Measurements from ENCODE around the gene NRL.

NRL gene

DNA sequence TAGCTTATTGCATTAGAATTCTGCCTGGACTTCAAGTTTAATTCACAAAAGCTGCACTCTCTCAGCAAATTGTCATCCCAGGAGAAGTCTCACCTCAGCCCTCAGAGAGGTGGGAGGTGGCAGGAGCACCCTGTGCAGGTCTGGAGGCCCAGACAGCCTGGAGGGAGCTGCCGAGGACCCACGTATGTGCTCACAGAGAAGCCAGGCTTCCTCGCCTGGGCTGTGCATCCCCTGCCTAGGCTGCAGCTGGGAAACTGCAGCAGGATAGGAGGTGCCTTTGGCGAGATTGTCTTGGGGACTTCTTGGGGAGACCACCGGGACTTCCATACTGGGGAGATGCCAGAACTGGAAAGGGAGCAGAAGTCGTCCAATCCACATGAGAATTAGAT, 34.6 kb downstream of the NRL start:
- H3K4me1 ChIP-seq = peaks cover 32% of the 10 kb centered on the region
- no peak overlapping the region for H3K4me2 ChIP-seq (ENCODE audit: low read length)
- TF ChIP-seq, protein P1, sequence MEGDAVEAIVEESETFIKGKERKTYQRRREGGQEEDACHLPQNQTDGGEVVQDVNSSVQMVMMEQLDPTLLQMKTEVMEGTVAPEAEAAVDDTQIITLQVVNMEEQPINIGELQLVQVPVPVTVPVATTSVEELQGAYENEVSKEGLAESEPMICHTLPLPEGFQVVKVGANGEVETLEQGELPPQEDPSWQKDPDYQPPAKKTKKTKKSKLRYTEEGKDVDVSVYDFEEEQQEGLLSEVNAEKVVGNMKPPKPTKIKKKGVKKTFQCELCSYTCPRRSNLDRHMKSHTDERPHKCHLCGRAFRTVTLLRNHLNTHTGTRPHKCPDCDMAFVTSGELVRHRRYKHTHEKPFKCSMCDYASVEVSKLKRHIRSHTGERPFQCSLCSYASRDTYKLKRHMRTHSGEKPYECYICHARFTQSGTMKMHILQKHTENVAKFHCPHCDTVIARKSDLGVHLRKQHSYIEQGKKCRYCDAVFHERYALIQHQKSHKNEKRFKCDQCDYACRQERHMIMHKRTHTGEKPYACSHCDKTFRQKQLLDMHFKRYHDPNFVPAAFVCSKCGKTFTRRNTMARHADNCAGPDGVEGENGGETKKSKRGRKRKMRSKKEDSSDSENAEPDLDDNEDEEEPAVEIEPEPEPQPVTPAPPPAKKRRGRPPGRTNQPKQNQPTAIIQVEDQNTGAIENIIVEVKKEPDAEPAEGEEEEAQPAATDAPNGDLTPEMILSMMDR (IDR thresholded peaks at IDR 0.05) = no peak
- H3K36me3 ChIP-seq (ENCODE audit: control insufficient read depth, insufficient read depth, low read length) = no peaks in the 10 kb centered on the region
- H3K9ac ChIP-seq = no peak overlapping the region
- no peak overlapping the region for H3K4me3 ChIP-seq (ENCODE audit: low read depth, low read length)
- H3K79me2 ChIP-seq = no peaks in the 10 kb centered on the region
- H2AFZ ChIP-seq = peak overlapping the region; percentile 31
- H3K9me3 ChIP-seq (ENCODE audit: control insufficient read depth, low read length) = no peaks in the 10 kb centered on the region
- H3K27ac ChIP-seq = peak overlapping the region; percentile 97
- no peaks in the 10 kb centered on the region for H3K27me3 ChIP-seq (ENCODE audit: control insufficient read depth, insufficient read depth, low read length)

DNA sequence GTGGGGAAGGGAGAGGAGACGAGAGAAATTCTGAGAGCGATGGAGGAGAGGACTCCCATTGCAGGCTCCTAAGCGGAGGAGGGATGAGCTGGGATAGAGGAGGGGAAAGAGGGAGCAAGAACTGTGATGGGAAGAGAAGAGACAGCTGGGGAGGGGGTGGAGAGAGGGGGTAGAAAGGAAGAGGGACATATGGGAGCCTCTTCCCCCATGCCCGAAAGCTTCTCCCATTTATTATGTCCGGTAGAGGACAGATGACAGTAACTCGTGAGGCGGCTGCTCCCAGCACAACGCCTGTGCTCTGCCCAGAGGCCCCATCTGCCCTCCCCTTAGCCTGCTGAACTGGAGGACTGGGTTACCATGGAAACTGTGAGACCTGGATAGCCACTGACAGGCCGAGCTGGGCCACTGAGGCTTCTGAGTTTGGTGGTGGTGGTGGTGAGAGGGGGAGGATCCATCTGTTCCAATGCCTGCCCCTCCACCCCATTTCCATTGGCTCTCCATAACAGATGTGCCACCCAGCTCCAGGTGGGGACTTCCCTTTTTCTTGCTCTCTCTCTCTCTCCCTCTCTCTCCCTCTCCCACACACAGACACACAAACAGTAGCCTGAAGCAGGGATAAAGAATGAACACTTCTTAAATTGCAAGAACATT, 35.1 kb downstream of the NRL start:
- H3K27me3 ChIP-seq (ENCODE audit: control insufficient read depth, insufficient read depth, low read length) = no peaks in the 10 kb centered on the region
- peak overlapping the region; percentile 31 for H2AFZ ChIP-seq
- H3K4me2 ChIP-seq (ENCODE audit: low read length) = no peak overlapping the region
- peak overlapping the region; percentile 97 for H3K27ac ChIP-seq
- H3K79me2 ChIP-seq = no peaks in the 10 kb centered on the region
- peaks cover 34% of the 10 kb centered on the region for H3K4me1 ChIP-seq
- no peaks in the 10 kb centered on the region for H3K9me3 ChIP-seq (ENCODE audit: control insufficient read depth, low read length)
- no peaks in the 10 kb centered on the region for H3K36me3 ChIP-seq (ENCODE audit: control insufficient read depth, insufficient read depth, low read length)
- no peak overlapping the region for H3K9ac ChIP-seq
- no peak overlapping the region for H3K4me3 ChIP-seq (ENCODE audit: low read depth, low read length)
- TF ChIP-seq, protein P1 (IDR thresholded peaks at IDR 0.05) = no peak

DNA sequence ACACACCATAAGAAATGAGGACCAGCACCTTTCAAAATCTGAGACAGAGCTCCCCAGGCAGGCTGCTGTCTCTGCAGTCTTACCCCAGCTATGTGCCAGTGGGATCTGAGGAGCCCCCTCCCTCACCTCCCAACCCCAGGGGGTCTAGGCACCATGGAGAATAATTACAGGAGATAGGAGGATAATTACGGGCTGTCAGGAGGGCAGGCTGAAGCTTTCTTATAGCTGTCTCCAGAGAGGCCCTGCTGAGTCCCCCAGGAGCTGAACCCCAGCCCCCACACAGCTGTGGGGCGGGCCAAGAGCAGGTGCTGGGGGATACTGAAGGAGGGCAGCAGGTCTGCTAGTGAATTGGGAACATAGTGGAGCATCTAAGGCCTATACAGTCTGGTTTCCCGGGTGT, 36.6 kb downstream of the NRL start:
- Histone ChIP-seq H3K4me1 (peaks cover 43% of the 10 kb centered on the region), H3K36me3 (ENCODE audit: control insufficient read depth, insufficient read depth, low read length) (no peaks in the 10 kb centered on the region), H3K9ac (no peak overlapping the region), H3K4me2 (ENCODE audit: low read length) (no peak overlapping the region), H3K79me2 (no peaks in the 10 kb centered on the region), H3K9me3 (ENCODE audit: control insufficient read depth, low read length) (no peaks in the 10 kb centered on the region), H2AFZ (no peak overlapping the region), H3K27me3 (ENCODE audit: control insufficient read depth, insufficient read depth, low read length) (no peaks in the 10 kb centered on the region), H3K4me3 (ENCODE audit: low read depth, low read length) (no peak overlapping the region), H3K27ac (no peak overlapping the region)
- TF ChIP-seq, protein P1 (IDR thresholded peaks at IDR 0.05) = no peak

DNA sequence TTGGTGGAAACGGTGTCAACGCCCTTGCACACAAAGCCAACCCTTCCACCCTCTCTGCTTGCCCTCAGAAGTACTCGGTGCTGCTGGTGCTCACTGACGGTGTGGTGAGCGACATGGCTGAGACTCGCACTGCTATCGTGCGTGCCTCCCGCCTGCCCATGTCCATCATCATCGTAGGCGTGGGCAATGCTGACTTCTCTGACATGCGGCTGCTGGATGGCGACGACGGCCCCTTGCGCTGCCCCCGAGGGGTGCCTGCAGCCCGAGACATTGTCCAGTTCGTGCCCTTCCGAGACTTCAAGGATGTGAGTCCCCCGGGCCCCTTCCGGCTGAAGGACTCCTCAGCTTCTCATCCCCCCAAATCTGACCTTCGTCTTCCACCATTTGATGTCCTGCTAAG, 37.7 kb downstream of the NRL start:
- TF ChIP-seq, protein P1 (IDR thresholded peaks at IDR 0.05) = no peak
- H3K9me3 ChIP-seq (ENCODE audit: control insufficient read depth, low read length) = no peaks in the 10 kb centered on the region

DNA sequence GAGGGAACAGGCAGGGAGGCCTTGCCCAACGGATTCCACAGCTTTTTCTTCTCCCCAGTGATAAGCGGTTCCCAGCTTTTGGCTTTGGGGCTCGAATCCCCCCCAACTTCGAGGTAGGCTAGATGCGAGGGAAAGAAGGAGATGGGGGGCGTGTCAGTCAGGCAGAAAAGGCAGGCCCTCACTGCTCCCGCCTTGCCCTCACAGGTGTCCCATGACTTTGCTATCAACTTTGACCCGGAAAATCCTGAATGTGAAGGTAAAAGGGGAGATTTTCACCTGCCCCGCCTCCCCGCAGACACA, 38.5 kb downstream of the NRL start:
- Histone ChIP-seq H3K4me2 (ENCODE audit: low read length) (no peak overlapping the region), H3K4me1 (peaks cover 47% of the 10 kb centered on the region), H3K4me3 (ENCODE audit: low read depth, low read length) (no peak overlapping the region), H2AFZ (peak overlapping the region; percentile 28), H3K9me3 (ENCODE audit: control insufficient read depth, low read length) (no peaks in the 10 kb centered on the region), H3K27me3 (ENCODE audit: control insufficient read depth, insufficient read depth, low read length) (no peaks in the 10 kb centered on the region), H3K9ac (no peak overlapping the region), H3K36me3 (ENCODE audit: control insufficient read depth, insufficient read depth, low read length) (no peaks in the 10 kb centered on the region), H3K79me2 (no peaks in the 10 kb centered on the region), H3K27ac (no peak overlapping the region)
- TF ChIP-seq, protein P1 (IDR thresholded peaks at IDR 0.05) = no peak

More for the DNA sequence above, 37.7 kb downstream of the NRL start:
- H3K4me3 ChIP-seq (ENCODE audit: low read depth, low read length) = no peak overlapping the region
- H3K9ac ChIP-seq = no peak overlapping the region
- peaks cover 48% of the 10 kb centered on the region for H3K4me1 ChIP-seq
- no peaks in the 10 kb centered on the region for H3K36me3 ChIP-seq (ENCODE audit: control insufficient read depth, insufficient read depth, low read length)
- H2AFZ ChIP-seq = no peak overlapping the region
- no peaks in the 10 kb centered on the region for H3K79me2 ChIP-seq
- no peak overlapping the region for H3K4me2 ChIP-seq (ENCODE audit: low read length)
- H3K27me3 ChIP-seq (ENCODE audit: control insufficient read depth, insufficient read depth, low read length) = no peaks in the 10 kb centered on the region
- no peak overlapping the region for H3K27ac ChIP-seq
